GM10248 (cell line): ENCODE data around the gene ATF2.

ENCODE experiments used
- CTCF ChIA-PET: fragments of 300-600 bp; sonication (Branson Sonifier 250); formaldehyde crosslinking; extraction: SDS; loops from one replicate; lab custom pipeline; 2021; ENCODE audit warnings: antibody characterized with exemption; lab: Yijun Ruan, JAX
- POLR2A ChIA-PET: fragments of 350-650 bp; sonication (Branson Sonifier 250); formaldehyde crosslinking; extraction: SDS; loops from one replicate; lab custom pipeline; 2020; ENCODE audit warnings: antibody characterized with exemption; lab: Yijun Ruan, JAX
- DNase-seq: peaks from one replicate; pipeline ENCODE4 v3.0.0; 2012; ENCODE audit errors: extremely low spot score
- CTCF ChIP-seq: IDR thresholded peaks from 2 replicates; pipeline ENCODE4 v1.5.1; 2012; ENCODE audit warnings: mild to moderate bottlenecking, low read depth; ENCODE audit errors: extremely low read depth, missing control alignments, control extremely low read depth

The ATF2 gene

GRCh38 chr2:175025233-175025632, 142.8 kb downstream of the ATF2 start:
- ChIA-PET POLR2A (no interaction called here), CTCF (no interaction called here)
- TF ChIP-seq CTCF = no peak
- no peak for DNase-seq

GRCh38 chr2:175022923-175023322, 145.1 kb downstream of the ATF2 start:
- no peak for DNase-seq
- ChIA-PET CTCF (no interaction called here), POLR2A (no interaction called here)
- TF ChIP-seq CTCF = no peak
